Neural progenitor cell (in vitro differentiated cells): ENCODE measurements around the gene TYMP. TPM values are rescaled to one million over a fixed set of nuclear protein-coding genes. Genes with fewer than 3 reads are reported as not detected.

ENCODE experiments used
- DNase-seq: peaks from one replicate; pipeline ENCODE4 v3.0.0-alpha.2; 2016; ENCODE audit warnings: low spot score
- H2AFZ ChIP-seq: fragments of 200-600 bp; sonication (generic); replicated peaks from 2 replicates; pipeline ENCODE4 v1.6.1; 2016; ENCODE audit warnings: antibody characterized with exemption
- H3F3A ChIP-seq: fragments of 200-600 bp; sonication (generic); 2 replicates; pipeline ENCODE4 v1.6.1; 2016; ENCODE audit warnings: antibody characterized with exemption, low read depth
- H3K27ac ChIP-seq: fragments of 200-600 bp; sonication (generic); 2 replicates; pipeline ENCODE4 v1.5.1; 2016; ENCODE audit warnings: mild to moderate bottlenecking
- H3K27me3 ChIP-seq: fragments of 200-600 bp; sonication (generic); 2 replicates; pipeline ENCODE4 v1.6.1; 2016; ENCODE audit warnings: mild to moderate bottlenecking, moderate library complexity
- H3K36me3 ChIP-seq: fragments of 200-600 bp; sonication (generic); 2 replicates; pipeline ENCODE4 v1.5.1; 2016
- H3K4me1 ChIP-seq: fragments of 200-600 bp; sonication (generic); 2 replicates; pipeline ENCODE4 v1.6.1; 2016; ENCODE audit warnings: mixed run types
- H3K4me2 ChIP-seq: fragments of 200-600 bp; sonication (generic); 2 replicates; pipeline ENCODE4 v1.6.1; 2016
- H3K4me3 ChIP-seq: fragments of 200-600 bp; sonication (generic); 2 replicates; pipeline ENCODE4 v1.5.1; 2016
- H3K79me2 ChIP-seq: fragments of 200-600 bp; sonication (generic); 2 replicates; pipeline ENCODE4 v1.6.1; 2016; ENCODE audit warnings: low read depth
- H3K9ac ChIP-seq: fragments of 200-600 bp; sonication (generic); 2 replicates; pipeline ENCODE4 v1.6.1; 2016
- H3K9me3 ChIP-seq: fragments of 200-600 bp; sonication (generic); 2 replicates; pipeline ENCODE4 v1.5.1; 2016; ENCODE audit warnings: low read depth
- H4K20me1 ChIP-seq: fragments of 200-600 bp; sonication (generic); 2 replicates; pipeline ENCODE4 v1.6.1; 2016; ENCODE audit warnings: low read depth
- H3K27ac Mint-ChIP-seq: 3 replicates; pipeline ENCODE4 v1.8.0; 2021; ENCODE audit warnings: mixed read lengths
- H3K27me3 Mint-ChIP-seq: 2 replicates; pipeline ENCODE4 v1.8.0; 2022; ENCODE audit warnings: low read depth, mild to moderate bottlenecking, inconsistent platforms, moderate library complexity, mixed read lengths; ENCODE audit not compliant: insufficient read depth
- H3K36me3 Mint-ChIP-seq: 3 replicates; pipeline ENCODE4 v1.8.0; 2021; ENCODE audit warnings: mixed read lengths
- H3K4me1 Mint-ChIP-seq: 3 replicates; pipeline ENCODE4 v1.8.0; 2021; ENCODE audit warnings: mixed read lengths
- H3K4me3 Mint-ChIP-seq: 3 replicates; pipeline ENCODE4 v1.8.0; 2021; ENCODE audit warnings: mild to moderate bottlenecking, moderate library complexity, mixed read lengths
- H3K9me3 Mint-ChIP-seq: 3 replicates; pipeline ENCODE4 v1.8.0; 2020; ENCODE audit warnings: mixed read lengths
- CTCF ChIP-seq: fragments of 200-600 bp; sonication (generic); IDR thresholded peaks from 2 replicates; pipeline ENCODE4 v1.5.1; 2017; ENCODE audit warnings: antibody characterized with exemption, mild to moderate bottlenecking
- EZH2 ChIP-seq: fragments of 200-600 bp; sonication (generic); IDR thresholded peaks from 2 replicates; pipeline ENCODE4 v1.6.1; 2017; ENCODE audit warnings: antibody characterized with exemption, mild to moderate bottlenecking, moderate library complexity
- EZH2phosphoT487 ChIP-seq: fragments of 200-600 bp; sonication (generic); IDR thresholded peaks from 2 replicates; pipeline ENCODE4 v1.6.1; 2017; ENCODE audit warnings: antibody characterized with exemption
- total RNA-seq: library from RNA; depleted of rRNA; stranded (reverse); fragments of >200 nt; gene quantifications from 2 replicates; pipeline ENCODE4 v1.2.3, GENCODE V29; 2015; ENCODE audit warnings: low replicate concordance

TYMP gene
- total RNA-seq, 1 donor from 2014 or later: not detected

DNA sequence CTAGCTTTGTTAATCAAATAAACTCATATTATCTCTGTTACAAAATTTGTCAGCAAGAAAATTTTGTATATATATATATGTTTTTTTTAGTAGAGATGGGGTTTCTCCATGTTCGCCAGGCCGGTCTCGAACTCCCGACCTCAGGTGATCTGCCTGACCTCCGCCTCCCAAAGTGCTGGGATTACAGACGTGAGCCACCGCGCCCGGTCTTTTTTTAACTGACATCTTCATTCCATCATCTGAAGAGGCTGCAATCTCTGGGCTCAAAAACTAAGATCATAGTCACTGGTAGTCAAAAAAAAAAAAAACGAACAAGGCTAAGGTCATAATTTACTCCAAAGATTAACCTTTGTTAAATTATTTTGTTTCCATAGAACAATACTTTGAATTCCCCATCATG is 10.6 kb upstream of the TYMP start:
- Histone ChIP-seq H3K4me2 (no peak overlapping the region), H3K36me3 (no peaks in the 10 kb centered on the region), H3K4me3 (no peak overlapping the region), H3K9ac (no peak overlapping the region), H3K4me1 (no peaks in the 10 kb centered on the region), H3K79me2 (no peaks in the 10 kb centered on the region), H3F3A (peaks cover 17% of the 10 kb centered on the region), H3K27me3 (peaks cover 29% of the 10 kb centered on the region), H4K20me1 (no peaks in the 10 kb centered on the region), H2AFZ (no peak overlapping the region), H3K27ac (no peak overlapping the region), H3K9me3 (no peaks in the 10 kb centered on the region)
- no peaks in the 10 kb centered on the region for H3K36me3 Mint-ChIP-seq
- TF ChIP-seq CTCF (no peak), EZH2 (no peak), EZH2phosphoT487 (no peak)
- H3K4me1 Mint-ChIP-seq: peaks cover 5% of the 10 kb centered on the region
- peaks cover 17% of the 10 kb centered on the region for H3K27me3 Mint-ChIP-seq
- H3K4me3 Mint-ChIP-seq: no peak overlapping the region
- no peak for DNase-seq
- no peaks in the 10 kb centered on the region for H3K9me3 Mint-ChIP-seq
- no peak overlapping the region for H3K27ac Mint-ChIP-seq

DNA sequence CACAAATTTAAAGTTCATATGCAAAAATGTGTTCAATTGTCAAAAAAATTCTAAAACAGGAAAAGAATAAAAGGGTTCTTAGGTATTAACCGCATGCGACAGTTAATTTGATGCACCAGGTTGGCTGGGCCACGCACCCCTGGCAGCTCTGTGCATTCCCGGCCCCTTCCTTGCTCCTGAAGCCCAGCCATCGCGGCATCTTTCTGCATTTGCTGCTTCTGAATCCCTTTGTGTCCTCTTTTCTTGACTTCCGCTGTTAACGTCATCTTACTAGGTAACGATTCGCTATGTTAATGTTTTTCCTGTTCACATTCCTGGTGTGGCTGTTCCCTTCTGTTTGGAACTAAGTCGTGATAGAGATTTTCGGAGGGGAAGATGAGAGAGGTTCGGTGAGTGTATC is 8.0 kb upstream of the TYMP start:
- H3K9me3 Mint-ChIP-seq: peaks cover 2% of the 10 kb centered on the region
- H3K27me3 ChIP-seq: peaks cover 18% of the 10 kb centered on the region
- H2AFZ ChIP-seq: no peak overlapping the region
- H3K9ac ChIP-seq: no peak overlapping the region
- no peak for DNase-seq
- no peak overlapping the region for H3K27ac Mint-ChIP-seq
- peaks cover 24% of the 10 kb centered on the region for H3K4me1 Mint-ChIP-seq
- TF ChIP-seq CTCF (no peak), EZH2 (no peak), EZH2phosphoT487 (no peak)
- no peaks in the 10 kb centered on the region for H3K36me3 ChIP-seq
- H3K27me3 Mint-ChIP-seq: peaks cover 21% of the 10 kb centered on the region
- H3K4me3 ChIP-seq: no peak overlapping the region
- no peaks in the 10 kb centered on the region for H3K36me3 Mint-ChIP-seq
- no peak overlapping the region for H3K27ac ChIP-seq
- H3K79me2 ChIP-seq: no peaks in the 10 kb centered on the region
- no peak overlapping the region for H3K4me3 Mint-ChIP-seq
- H3K9me3 ChIP-seq: no peaks in the 10 kb centered on the region
- no peaks in the 10 kb centered on the region for H4K20me1 ChIP-seq
- H3F3A ChIP-seq: peaks cover 16% of the 10 kb centered on the region
- H3K4me1 ChIP-seq: no peaks in the 10 kb centered on the region
- no peak overlapping the region for H3K4me2 ChIP-seq

- no peak overlapping the region for H3K4me2 ChIP-seq
- peaks cover 17% of the 10 kb centered on the region for H3F3A ChIP-seq
- TF ChIP-seq CTCF (no peak), EZH2phosphoT487 (no peak), EZH2 (no peak)
- H3K9me3 Mint-ChIP-seq: peaks cover 2% of the 10 kb centered on the region
- DNase-seq: no peak
- H2AFZ ChIP-seq: no peak overlapping the region
- H3K4me3 ChIP-seq: no peak overlapping the region
- no peak overlapping the region for H3K27ac Mint-ChIP-seq
- no peak overlapping the region for H3K27ac ChIP-seq
- no peaks in the 10 kb centered on the region for H3K9me3 ChIP-seq
- peaks cover under 1% of the 10 kb centered on the region for H4K20me1 ChIP-seq
- no peaks in the 10 kb centered on the region for H3K79me2 ChIP-seq
- peaks cover 27% of the 10 kb centered on the region for H3K4me1 Mint-ChIP-seq
- H3K27me3 ChIP-seq: peaks cover 31% of the 10 kb centered on the region
- H3K36me3 Mint-ChIP-seq: no peaks in the 10 kb centered on the region
- H3K36me3 ChIP-seq: no peaks in the 10 kb centered on the region
- peaks cover 7% of the 10 kb centered on the region for H3K4me1 ChIP-seq
- no peak overlapping the region for H3K9ac ChIP-seq
- H3K4me3 Mint-ChIP-seq: no peak overlapping the region
- peaks cover 24% of the 10 kb centered on the region for H3K27me3 Mint-ChIP-seq
Measured at GRCh38 chr22:50536226-50536625, 6.4 kb upstream of the TYMP start.
